ENCODE measurements around the gene CROCC2. TPM values are rescaled to one million over a fixed set of nuclear protein-coding genes. Genes with fewer than 3 reads are reported as not detected.
A peak's percentile ranks its signal among the peaks of the same experiment; 100 is the strongest.

The CROCC2 gene
- total and polyA plus RNA-seq, 2 of the 13 experiments (the other 11 are each of a cell fraction or from before 2014, with no cell fraction given): not detected

DNA sequence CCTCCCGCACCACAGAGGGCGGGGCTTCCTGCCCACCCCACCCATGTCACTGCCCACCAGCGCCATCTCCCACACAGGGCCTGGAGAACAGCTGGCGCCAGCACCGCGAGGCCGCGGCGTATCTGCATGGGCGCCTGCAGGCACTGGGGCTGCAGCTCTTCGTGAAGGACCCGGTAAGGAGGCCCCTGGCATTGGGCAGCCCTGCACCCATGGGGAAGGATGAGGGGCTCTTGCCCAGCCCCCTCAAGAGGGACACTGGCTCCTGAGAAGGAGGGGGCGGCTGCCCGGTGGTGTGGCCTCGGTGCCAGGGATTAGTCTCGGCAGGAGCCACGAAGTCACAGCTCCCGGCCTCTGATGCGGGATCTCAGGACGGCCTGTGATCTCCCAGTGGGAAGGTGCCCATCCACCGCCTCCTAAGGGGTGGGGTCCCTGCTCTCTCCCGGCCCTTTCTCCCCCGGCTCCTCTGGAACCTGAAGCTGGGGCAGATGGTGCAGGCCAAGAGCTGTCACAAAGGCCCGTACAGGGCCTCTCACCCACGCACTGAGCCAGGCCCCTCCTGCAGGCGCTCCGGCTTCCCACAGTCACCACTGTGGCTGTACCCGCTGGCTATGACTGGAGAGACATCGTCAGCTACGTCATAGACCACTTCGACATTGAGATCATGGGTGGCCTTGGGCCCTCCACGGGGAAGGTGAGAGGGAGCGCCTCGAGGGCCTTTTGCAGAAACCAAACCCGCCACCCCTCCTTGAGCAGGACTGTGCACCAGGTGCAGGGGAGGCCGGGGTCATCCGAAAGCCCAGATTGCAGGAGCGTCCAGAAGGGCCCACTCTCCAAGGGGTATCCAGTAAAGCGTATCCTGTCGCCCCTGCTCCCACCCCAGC lies 28.4 kb upstream of the CROCC2 start (continued):
- TF ChIP-seq REST (IDR thresholded peaks at IDR 0.05; ENCODE audit: borderline replicate concordance in 1 of 2, low read depth in 1 of 2, low read length in 2 of 2) (no peak), ZNF629 (CRISPR knock-in tag; conservative IDR thresholded peaks at IDR 0.05) (no peak), KAT7 (CRISPR knock-in tag; IDR thresholded peaks at IDR 0.05; ENCODE audit: borderline replicate concordance) (no peak), ZNF788 (CRISPR knock-in tag; IDR thresholded peaks at IDR 0.05; ENCODE audit: borderline replicate concordance) (no peak), ZBTB33 (CRISPR knock-in tag; IDR thresholded peaks at IDR 0.05) (peak; percentile 88)

Data from HepG2 (cell line).